COR-L47 (cell line): ENCODE data around the gene SLC8A2.

ENCODE experiments used
- DNase-seq: peaks from one replicate; lab custom pipeline; 2025; lab: John Stamatoyannopoulos, UW

The SLC8A2 gene

GRCh38 chr19:47471733-47472457 is at the start of gene SLC8A2:
Gene SLC8A2 (minus strand): TSS chr19:47471893. CDS start chr19:47466403, 5,490 bp downstream.
- DNase-seq, result peak; percentile 78

GRCh38 chr19:47520839-47521238 is 49.1 kb upstream of the SLC8A2 start:
- DNase-seq, result no peak

DNA sequence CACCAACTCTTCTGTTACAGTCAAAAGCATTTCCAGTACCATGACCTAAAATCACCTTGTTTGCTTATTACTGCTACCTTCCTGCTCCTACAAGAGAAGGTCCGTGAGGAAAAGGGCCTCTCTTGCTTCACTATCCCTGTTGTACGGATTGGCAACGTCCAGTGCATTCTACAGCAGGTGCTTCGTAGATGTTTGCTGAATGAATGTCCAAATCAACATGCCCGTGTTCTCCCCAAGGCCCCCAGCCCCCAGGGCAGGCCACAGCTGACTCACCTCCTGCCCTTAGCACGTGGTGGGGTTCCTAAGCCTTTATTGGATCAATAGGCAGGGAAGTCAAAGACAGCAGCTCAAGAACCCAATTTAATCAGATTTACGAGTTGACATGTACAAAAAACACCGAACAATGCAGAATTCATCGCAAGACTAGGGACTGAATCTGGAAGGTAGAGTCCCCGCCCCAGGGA is 48.7 kb upstream of the SLC8A2 start:
- DNase-seq, result no peak

GRCh38 chr19:47518854-47519253 is 47.2 kb upstream of the SLC8A2 start:
- no peak for DNase-seq

DNA sequence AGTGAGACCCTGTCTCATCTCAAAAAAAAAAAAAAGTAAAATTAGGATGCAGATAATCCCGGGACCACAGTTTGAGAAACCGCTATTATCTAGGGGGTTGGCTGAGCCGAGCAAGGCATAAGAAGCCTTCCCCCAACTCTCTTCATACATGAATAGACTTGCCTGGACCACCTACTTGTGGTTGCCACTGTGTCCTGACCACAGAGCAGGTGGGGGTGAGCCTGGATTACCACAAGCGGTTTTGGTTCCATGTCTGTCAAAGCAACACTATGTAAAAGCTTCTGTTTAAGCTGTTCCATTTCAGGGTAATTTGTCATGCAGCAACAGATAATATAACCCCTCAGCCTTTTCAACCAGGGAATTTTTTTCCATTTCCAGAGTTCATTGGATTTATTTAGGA is 46.4 kb upstream of the SLC8A2 start:
- DNase-seq, result no peak

DNA sequence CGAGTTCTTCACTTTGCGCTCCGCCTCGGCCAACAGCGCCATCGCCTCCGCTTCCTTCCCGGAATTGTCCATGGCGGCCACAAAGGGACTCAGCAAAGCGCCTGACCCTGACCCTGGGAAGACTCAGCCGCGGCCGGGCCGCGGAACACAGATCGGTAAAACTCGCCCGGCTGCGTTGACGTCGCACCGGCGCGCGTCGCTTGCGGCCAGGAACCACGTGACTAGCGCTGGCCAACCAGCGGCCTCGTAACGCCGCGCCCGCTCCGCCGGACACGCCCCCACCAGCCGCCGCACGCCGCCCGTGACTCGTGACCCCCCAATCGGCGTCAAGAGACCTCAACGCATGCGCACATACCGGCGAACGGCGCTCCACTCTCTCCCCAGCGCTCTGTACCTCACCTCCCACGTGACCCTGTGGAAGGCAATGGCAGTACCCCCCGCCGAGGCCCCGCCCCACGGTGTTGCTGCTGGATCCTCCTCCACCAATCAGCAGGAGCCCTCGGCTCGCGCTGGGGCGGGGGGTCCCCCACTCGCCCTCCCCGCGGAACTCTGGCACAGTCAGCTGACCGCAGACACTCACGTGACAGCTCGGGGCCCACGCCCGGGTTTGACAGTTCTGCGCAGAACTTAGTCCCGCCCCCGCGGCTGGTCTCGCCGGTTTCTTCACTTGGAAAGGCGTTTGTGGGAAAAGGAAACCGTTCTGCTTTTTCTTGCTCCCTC is 43.3 kb upstream of the SLC8A2 start, which contains the start of gene NAPA:
Gene NAPA, minus strand, starts transcription at position 195 of the 720 bp plus-strand sequence. Its CDS starts 123 bp downstream, at position 72.
- peak; percentile 100 for DNase-seq

DNA sequence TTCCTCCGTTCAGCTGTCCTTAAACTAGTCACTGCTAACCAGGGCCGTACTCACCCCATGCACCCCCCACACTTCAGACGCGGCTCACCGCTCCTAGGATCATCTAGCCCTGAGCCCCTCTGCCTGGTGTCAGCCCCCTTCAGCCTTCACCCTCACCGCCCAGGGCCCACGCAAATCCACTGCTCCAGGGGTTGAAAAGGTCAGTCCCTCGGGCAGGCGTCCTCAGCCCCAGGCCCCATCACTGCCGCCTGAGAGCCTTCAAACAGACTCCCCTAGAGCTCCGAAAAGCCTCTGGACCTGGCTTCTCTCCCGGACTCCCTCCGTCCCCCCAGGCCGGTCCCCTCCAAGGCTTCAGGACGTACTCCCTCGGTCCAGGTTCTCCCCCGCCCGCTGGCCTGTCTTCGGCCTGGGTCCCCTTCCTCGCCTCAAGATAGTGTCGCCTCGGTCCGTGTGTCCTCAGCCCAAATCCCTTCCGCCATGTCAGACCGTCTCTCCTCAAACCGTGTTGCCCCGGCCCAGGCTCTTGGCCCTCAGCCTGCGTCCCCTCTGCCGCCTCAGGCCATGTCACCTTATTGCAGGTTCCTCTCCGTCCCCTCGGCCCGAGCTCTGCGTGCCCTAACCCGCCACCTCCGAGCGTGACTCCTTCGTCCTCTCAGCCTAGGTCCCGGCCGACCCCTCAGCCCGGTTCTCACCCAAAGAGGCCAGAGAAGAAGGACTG is 42.6 kb upstream of the SLC8A2 start:
- no peak for DNase-seq

GRCh38 chr19:47512948-47513319 is 41.2 kb upstream of the SLC8A2 start:
- no peak for DNase-seq

- DNase-seq, result no peak
These were observed 40.7 kb upstream of the SLC8A2 start for GRCh38 chr19:47512183-47512947.

- no peak for DNase-seq
These were observed 40.0 kb upstream of the SLC8A2 start for GRCh38 chr19:47511681-47512080.

- no peak for DNase-seq
These were observed 39.4 kb upstream of the SLC8A2 start for GRCh38 chr19:47511128-47511517.

DNA sequence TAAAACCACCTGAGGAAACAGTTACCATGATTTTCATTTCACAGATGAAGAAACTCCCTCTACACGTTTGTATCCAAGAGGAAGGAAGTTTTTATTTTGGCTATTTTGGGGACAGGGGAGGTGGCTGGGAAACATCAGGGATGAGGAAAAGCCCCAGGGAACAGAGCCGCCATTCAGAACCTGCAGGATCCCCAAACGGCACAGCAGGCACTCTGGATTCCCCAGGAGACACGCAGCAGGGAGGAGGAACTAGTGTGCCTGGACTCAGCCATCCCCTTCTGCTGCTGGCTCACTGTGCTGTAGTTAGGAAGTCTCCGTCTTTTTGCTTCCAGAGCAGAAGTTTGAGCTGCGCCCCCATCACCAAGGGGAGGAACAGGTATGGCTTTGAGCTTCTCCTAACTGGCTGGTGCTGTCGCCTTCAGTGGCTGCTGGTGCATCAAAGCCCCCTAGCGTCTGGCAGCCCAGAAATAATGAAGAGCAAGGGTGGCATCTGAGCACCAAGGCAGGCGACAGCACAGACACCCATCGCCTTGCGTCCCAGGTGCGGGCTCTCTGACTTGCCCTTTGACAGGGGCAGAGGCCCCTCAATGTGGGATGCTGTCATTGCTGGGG is 38.9 kb upstream of the SLC8A2 start:
- DNase-seq, result no peak

GRCh38 chr19:47509973-47510372 is 38.3 kb upstream of the SLC8A2 start:
- no peak for DNase-seq

GRCh38 chr19:47509170-47509847 is 37.6 kb upstream of the SLC8A2 start:
- no peak for DNase-seq

GRCh38 chr19:47508721-47509120 is 37.0 kb upstream of the SLC8A2 start:
- no peak for DNase-seq

DNA sequence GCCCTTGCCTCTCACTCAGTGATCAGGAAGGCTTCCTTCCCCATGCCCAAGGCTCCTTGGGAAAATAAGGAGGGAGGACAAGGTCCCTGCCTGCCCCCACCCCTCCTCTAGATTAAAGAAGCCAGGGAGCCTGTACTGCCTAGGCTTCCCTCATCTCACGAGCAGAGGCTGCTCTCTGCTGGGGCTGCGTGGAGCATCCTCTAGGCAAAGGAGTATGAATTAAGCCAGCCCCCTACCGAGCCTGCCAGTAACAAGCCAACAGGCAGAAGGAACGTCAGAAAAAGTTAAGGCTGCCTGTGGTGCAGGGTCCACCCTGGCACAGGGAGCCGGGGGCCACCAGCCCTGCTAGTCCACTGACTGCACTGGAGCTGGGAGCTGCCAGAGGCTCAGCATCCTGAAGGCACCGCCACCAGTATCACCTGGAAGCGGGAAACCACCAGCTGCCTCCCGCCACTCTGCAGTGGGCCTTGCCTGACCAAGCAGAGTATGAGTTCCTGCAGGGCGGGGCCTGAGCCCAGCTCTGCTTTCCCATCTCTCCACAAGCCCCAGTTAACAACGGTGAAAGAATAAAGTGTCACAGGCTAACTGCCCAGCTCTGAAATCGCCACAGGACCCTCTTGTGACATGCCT is 36.3 kb upstream of the SLC8A2 start:
- DNase-seq, result no peak

GRCh38 chr19:47507012-47507411 is 35.3 kb upstream of the SLC8A2 start:
- DNase-seq, result no peak

DNA sequence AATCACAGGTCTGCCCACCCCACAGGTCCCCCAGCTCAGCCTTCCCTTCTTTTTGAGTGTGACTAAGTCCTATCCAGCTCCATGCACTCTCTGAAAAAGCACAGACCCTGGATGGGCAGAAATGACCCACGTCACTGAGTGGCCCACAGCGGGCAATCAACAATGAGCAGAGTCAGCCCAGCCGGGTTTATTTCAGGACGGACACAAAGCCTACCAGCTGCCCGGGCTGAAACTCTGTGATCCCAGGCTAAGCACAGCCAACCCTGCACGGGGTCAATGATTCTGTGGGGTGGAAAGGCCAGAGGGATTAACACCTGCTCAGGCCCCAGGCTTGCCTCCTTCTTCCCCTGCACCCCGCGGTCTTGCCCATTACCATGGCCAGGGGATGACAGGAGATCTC is 34.8 kb upstream of the SLC8A2 start:
- no peak for DNase-seq

- DNase-seq, result no peak
These were observed 33.8 kb upstream of the SLC8A2 start for GRCh38 chr19:47505506-47505905.

DNA sequence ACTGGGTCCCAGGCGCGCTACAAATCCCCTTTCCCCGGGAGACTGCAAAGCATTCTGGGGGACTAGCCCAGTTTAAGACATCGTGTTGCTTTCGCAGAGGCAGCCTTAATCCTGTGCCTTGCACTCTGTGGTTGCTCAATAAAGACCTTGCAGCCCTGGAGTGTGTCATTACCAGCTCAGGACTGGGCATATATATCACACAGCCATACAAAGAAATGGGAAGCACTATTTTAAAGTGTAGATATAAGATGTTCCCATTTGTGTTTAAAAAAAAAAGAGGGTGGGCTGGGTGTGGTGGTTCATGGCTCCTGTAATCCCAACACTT is 32.1 kb upstream of the SLC8A2 start:
- DNase-seq, result no peak
